IPS-15b (cell line): Measurements from ENCODE around the gene OR2S2.
"Not testable (repeated sequence)": the region's sequence is repeated elsewhere in the genome, so short reads cannot be mapped to it uniquely, and the experiment has no call there.

ENCODE experiments used
- H3K27me3 ChIP-seq: one replicate; pipeline ENCODE4 v1.6.1; 2013; ENCODE audit warnings: low read length; ENCODE audit not compliant: control insufficient read depth, insufficient read depth
- H3K36me3 ChIP-seq: one replicate; pipeline ENCODE4 v1.6.1; 2013; ENCODE audit warnings: low read length; ENCODE audit not compliant: control insufficient read depth, insufficient read depth
- H3K4me1 ChIP-seq: one replicate; pipeline ENCODE4 v1.6.1; 2013; ENCODE audit warnings: mild to moderate bottlenecking, low read length; ENCODE audit not compliant: control insufficient read depth, insufficient read depth
- H3K4me3 ChIP-seq: one replicate; pipeline ENCODE4 v1.5.1; 2013; ENCODE audit warnings: low read depth, low read length
- H3K9ac ChIP-seq: one replicate; pipeline ENCODE4 v1.6.1; 2013; ENCODE audit warnings: low read depth, mild to moderate bottlenecking, low read length
- H3K9me3 ChIP-seq: one replicate; pipeline ENCODE4 v1.6.1; 2013; ENCODE audit warnings: mild to moderate bottlenecking, low read length; ENCODE audit not compliant: control insufficient read depth, insufficient read depth

OR2S2 gene

DNA sequence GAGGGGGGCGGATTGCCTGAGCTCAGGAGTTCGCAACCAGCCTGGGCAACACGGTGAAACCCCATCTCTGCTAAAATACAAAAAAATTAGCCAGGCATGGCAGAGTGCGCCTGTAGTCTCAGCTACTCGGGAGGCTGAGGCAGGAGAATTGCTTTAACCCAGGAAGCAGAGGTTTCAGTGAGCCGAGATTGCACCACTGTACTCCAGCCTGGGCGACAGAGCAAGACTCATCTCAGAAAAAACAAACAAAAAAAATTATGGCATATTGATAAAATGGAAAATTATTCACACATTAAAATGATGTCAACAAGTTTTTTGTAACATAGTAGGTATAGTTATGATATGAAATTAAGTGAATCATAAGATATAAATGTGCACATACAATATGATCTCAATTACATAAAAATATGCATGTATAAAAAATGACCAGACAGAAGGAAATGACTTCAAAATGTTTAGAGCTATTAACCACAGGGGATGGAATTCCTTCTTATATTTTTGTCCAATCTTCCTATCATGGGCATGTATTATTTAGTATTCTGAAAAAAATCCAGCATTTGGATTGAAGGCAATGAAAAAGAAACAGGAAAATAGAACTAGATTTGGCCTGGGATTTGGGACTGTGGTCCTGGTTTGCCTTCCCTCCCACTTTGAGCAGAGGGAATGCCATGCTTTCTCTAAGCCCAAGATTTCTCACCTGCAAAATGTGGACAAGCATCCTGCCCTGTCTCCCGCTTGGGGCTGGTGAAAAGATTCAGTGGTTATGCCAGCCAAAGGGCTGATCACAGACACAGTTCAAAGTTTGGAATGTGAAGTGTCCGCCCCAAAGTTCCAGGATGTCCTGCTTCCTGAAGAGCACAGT lies 29.1 kb downstream of the OR2S2 start:
- no peaks in the 10 kb centered on the region for H3K36me3 ChIP-seq
- no peak overlapping the region for H3K9ac ChIP-seq
- no peaks in the 10 kb centered on the region for H3K27me3 ChIP-seq

DNA sequence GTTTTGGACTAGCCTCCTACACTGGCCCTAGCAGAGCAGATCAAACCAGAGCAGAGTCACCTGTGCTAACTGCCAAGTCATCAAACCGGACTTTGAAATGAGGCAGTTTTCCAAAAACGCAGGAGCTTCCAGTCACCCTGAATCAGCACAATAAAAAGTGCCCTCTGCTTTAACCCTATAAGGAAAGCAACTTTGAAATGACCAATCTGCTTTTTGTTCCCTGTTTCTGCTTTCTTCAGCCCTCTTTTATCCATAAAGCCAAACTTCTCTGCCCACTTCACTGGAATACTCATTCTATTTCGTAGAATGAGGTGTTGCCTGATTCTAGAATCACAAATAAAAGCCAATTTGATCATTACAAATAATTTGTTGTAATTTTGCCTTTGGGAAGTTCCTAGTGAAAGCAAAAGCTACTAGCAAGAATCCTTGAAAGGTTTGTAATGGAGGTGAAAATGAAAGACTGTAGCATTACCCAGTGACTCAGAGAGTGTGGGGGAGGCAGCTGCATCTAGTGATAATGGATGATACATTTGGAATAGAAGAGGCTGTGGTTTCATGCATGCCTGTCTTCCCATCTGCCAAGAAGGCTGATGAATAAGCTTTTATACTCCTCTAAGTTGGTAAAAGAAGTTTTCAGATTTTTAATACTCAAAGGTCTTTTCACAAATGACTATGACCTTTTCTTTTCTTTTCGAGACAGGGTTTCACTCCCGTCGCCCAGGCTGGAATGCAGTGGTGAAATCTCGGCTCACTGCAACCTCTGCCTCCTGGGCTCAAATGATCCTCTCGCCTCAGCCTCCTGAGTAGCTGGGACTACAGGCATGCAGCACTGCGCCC lies 33.8 kb downstream of the OR2S2 start:
- H3K27me3 ChIP-seq = no peaks in the 10 kb centered on the region
- no peaks in the 10 kb centered on the region for H3K9me3 ChIP-seq
- H3K9ac ChIP-seq = no peak overlapping the region
- no peaks in the 10 kb centered on the region for H3K36me3 ChIP-seq
- no peak overlapping the region for H3K4me3 ChIP-seq
- H3K4me1 ChIP-seq = no peaks in the 10 kb centered on the region

More for the DNA sequence above, 29.1 kb downstream of the OR2S2 start:
- H3K9me3 ChIP-seq = no peaks in the 10 kb centered on the region
- H3K4me3 ChIP-seq = no peak overlapping the region
- no peaks in the 10 kb centered on the region for H3K4me1 ChIP-seq

DNA sequence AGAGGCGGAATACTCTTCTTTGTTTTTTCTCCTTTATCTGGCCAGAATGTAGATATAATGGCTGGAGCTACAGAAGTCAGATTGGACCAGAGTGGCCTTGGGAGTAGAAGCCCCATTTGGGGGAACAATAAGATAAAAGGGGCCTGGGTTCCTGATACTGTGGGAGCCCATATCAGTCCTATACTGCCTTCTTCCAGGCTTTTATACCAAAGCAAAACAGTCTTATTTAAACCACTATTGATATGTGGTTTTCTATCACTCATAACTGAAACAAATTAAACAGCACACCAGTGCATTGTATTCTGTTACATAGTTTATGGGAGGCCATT lies 34.4 kb downstream of the OR2S2 start:
- Histone ChIP-seq H3K4me3 (no peak overlapping the region), H3K9ac (no peak overlapping the region), H3K36me3 (no peaks in the 10 kb centered on the region), H3K4me1 (no peaks in the 10 kb centered on the region), H3K9me3 (no peaks in the 10 kb centered on the region), H3K27me3 (no peaks in the 10 kb centered on the region)

DNA sequence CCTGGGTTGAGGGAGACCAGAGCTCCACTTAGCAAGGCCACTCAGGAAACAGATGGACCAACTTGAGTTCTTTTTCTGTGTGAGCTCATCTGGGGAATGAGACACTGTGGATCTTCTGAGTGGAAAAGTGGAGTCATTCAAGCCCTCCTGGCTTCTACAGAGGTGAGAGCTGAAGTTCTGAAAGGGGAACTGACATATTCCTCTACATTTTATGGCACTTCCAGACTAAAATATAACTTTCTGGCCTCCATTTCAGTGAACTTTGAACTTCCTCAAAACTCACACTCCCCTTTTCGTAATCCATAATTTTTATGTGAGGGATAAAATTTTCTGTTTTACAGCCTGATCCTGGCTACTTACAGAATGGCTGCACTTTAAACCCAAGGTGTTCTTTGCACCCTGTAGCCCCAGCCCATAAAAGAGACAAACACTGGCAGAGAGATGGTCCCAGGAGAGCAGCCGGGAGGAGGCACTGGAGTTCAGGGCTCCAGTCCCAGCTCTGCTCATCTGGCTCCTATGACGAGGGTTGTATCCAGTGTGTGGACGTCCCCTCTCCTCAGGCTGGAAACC lies 37.8 kb downstream of the OR2S2 start:
- Histone ChIP-seq H3K9me3 (no peaks in the 10 kb centered on the region), H3K9ac (no peak overlapping the region), H3K4me3 (no peak overlapping the region), H3K27me3 (no peaks in the 10 kb centered on the region), H3K36me3 (no peaks in the 10 kb centered on the region), H3K4me1 (peaks cover 3% of the 10 kb centered on the region)

DNA sequence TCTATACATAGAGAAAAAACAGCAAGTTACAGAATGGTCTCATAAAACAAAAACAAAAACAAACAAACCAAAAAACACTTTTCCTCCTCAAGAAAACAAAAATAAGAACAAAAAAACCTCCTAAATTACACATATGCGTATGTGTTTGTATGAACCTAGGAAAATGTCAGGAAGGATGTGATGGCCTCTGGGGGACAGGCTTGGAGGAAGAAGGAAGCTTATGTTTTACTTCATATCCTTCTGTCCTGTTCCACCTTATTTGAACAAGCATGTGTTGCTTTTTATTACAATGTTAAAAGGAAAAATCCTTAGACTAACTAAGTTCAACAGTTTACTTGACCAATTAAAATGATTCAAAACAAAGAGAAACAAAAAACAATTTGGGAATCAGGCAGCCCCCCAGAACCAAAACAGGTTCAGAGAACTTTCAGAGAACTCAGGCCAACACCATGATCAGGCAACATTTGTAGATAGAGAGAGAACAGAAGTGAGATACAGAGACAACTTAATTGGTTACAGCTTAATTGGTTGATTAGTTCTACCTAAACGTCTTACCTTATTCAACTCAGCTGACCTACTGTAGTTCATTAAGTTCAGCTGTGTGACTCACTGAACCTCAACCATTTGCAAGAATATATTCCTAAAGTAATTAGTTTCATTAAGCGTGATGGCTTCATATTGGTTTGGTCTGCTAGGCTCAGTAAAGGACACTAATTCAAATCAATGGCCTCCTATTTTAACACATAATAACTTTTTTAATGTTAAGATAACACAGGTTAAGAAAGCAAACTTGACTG lies 38.5 kb downstream of the OR2S2 start:
- Histone ChIP-seq H3K4me3 (no peak overlapping the region), H3K9me3 (no peaks in the 10 kb centered on the region), H3K36me3 (no peaks in the 10 kb centered on the region), H3K4me1 (peaks cover 3% of the 10 kb centered on the region), H3K9ac (no peak overlapping the region), H3K27me3 (no peaks in the 10 kb centered on the region)

DNA sequence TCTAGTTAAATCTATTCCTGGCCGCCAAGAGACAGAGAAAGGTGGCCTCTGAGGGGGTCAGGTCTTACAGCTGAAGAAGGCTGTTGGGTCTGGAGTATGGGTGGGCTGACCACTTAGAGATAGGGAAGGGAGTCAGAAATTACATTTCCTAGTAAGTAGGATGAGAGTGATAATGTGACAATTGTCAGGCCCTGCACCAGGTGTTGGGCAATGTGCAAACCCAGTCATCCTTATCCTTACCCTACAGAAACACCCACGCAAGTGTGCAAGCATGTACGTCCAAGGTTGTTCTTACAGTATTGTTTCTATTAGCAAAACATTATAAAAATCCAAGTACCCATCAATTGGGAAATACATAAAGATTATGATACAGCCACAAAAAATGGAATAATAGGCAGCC lies 39.2 kb downstream of the OR2S2 start:
- H3K4me1 ChIP-seq = peaks cover 3% of the 10 kb centered on the region
- no peaks in the 10 kb centered on the region for H3K36me3 ChIP-seq
- no peak overlapping the region for H3K9ac ChIP-seq

DNA sequence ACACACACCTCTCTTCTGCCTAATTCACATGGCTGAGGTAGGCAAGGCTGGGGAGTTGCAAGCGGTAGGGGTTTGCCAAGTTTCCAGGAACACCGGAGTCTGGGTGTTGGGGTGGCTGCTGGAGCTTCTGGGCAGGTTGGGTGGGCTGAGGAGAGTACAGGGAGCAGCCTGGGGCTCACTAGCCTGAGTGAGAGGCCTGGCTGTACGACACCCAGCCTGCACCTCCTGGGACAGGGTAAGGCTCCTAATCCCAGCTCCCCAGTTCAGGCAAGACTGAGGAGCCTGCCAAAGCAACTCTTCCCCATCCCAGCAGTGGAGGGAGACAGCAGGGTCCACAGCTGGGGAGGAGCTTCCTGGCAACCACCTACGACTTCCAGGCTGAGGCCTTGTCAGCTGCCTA lies 40.7 kb downstream of the OR2S2 start:
- H3K9ac ChIP-seq = no peak overlapping the region
- H3K36me3 ChIP-seq = no peaks in the 10 kb centered on the region
- H3K27me3 ChIP-seq = no peaks in the 10 kb centered on the region
- no peak overlapping the region for H3K4me3 ChIP-seq
- H3K9me3 ChIP-seq = no peaks in the 10 kb centered on the region
- H3K4me1 ChIP-seq = peaks cover 3% of the 10 kb centered on the region

More for the DNA sequence above, 39.2 kb downstream of the OR2S2 start:
- H3K9me3 ChIP-seq = no peaks in the 10 kb centered on the region
- H3K27me3 ChIP-seq = no peaks in the 10 kb centered on the region
- no peak overlapping the region for H3K4me3 ChIP-seq

DNA sequence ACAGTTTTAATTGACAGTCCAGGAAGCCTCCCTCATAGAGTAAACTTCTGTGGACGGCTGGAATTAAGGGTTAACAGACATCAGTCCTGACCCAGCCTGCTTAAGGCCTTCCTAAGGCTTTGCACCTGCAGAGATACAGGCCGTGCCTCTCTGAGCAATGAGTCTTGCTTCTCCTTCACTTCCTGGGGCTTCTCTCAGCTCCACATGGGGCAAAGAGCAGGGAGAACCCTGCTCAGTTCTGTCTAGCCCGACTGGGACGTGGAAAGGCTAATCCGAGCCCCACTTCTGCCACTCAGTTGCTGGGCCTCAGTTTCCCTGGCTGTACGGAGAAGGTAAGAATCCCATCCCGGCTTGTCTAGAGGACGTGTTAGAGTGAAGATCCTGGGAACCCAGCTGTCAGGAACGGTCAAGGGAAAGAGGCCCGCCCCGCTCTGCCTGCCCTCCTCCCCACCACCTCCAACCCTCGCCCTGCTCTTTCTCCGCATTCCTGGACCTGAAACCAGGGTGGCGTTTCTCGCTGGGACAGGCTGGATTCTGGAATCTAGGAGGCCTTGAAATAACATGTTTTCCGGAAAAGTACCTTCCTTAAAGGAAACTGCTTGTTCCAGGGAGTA lies 42.2 kb downstream of the OR2S2 start:
- Histone ChIP-seq H3K36me3 (no peaks in the 10 kb centered on the region), H3K9me3 (no peaks in the 10 kb centered on the region), H3K4me3 (no peak overlapping the region), H3K4me1 (peaks cover 3% of the 10 kb centered on the region), H3K9ac (no peak overlapping the region), H3K27me3 (no peaks in the 10 kb centered on the region)

DNA sequence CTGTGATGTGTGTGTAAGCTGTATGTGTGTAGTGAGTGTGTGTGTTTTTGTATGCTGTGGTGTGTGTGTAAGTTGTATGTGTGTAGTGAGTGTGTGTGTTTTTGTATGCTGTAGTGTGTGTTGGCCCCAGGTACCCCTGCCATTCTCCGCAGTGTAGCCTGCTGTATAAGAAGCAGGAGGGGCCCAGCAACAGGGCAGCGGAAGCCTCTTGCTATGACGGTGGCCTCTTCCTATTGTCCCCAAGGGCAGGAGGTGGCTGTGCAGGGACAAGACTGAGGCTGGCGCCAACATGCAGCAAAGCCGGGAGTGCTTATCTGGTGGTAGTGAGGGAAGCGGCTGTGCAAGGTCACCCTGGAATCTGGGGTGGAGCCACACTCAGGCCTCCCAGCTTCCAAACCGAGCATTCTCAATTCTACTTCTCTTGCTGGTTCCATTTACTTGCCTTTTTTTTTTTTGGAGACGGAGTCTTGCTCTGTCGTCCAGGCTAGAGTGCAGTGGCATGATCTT lies 43.6 kb downstream of the OR2S2 start:
- Histone ChIP-seq H3K9ac (no peak overlapping the region), H3K4me1 (peaks cover 3% of the 10 kb centered on the region), H3K36me3 (no peaks in the 10 kb centered on the region), H3K4me3 (no peak overlapping the region), H3K27me3 (no peaks in the 10 kb centered on the region), H3K9me3 (no peaks in the 10 kb centered on the region)

DNA sequence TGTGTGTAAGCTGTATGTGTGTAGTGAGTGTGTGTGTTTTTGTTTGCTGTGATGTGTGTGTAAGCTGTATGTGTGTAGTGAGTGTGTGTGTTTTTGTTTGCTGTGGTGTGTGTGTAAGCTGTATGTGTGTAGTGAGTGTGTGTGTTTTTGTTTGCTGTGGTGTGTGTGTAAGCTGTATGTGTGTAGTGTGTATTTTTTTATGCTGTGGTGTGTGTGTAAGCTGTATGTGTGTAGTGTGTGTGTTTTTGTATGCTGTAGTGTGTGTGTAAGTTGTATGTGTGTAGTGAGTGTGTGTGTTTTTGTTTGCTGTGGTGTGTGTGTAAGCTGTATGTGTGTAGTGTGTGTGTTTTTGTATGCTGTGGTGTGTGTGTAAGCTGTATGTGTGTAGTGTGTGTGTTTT lies 44.5 kb downstream of the OR2S2 start:
- H3K9me3 ChIP-seq, H3K4me3 ChIP-seq, H3K4me1 ChIP-seq, H3K36me3 ChIP-seq, H3K9ac ChIP-seq, H3K27me3 ChIP-seq: not testable (repeated sequence)
